Measurements from ENCODE around the gene PLEKHN1.
"Not testable (repeated sequence)": the region's sequence is repeated elsewhere in the genome, so short reads cannot be mapped to it uniquely, and the experiment has no call there.

The PLEKHN1 gene

DNA sequence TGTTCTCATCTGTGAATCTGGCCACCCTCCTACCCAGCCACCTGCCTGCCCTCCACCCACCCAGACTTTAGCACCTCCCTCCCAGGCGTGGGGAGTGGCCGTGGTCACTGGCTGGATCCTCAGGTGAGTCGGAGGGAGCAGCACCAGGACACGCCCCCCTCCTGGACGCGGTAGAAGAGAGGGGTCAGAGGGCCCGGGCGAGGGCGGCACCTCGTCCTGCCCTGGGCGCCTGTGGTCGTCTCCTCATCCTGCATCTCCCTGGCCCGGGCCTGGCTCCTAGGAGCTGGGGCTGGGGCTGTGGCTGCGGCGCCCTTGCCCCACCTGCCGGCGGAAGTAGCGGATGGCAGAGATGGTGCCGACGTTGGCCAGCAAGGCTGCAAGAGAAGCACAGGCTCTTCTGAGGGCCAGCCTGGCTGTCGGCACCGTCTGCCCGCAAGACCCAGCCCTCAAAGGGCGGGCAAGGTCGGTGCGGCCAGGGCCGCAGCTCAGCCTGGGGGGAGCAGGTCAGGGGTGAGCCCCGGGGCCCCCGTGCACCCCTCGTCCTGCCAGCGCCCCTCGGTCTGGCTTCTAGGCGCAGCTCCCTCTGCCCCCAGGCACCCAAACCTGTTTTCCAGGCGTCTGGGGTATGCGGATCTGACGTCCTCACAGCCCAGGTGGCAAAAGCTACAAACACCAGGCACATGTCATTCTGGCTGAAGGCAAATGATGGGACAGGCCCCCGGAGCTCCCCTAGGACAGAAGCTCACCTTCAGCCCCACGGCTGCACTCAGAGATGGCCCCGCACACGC lies 9.8 kb downstream of the PLEKHN1 start:
- peak; percentile 92 for DNase-seq

GRCh38 chr1:976791-977190 lies 10.5 kb downstream of the PLEKHN1 start:
- not testable (repeated sequence) for DNase-seq

- peak; percentile 54 for DNase-seq
Measured at GRCh38 chr1:978069-978834, 12.0 kb downstream of the PLEKHN1 start.

- no peak for DNase-seq
Measured at GRCh38 chr1:978835-979743, 12.8 kb downstream of the PLEKHN1 start.

DNA sequence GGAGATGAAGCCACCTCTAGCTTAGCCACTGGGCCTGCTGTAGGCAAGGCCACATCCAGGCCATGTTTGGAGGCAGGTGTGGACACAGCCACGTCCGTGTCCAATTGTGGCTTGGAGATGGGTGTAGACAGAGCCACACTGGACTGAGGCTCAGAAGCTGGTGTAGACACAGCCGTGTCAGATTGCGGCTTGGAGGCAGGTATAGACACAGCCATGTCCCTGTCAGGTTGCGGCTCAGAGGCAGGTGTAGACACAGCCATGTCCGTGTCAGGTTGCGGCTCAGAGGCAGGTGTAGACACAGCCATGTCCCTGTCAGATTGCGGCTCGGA lies 13.4 kb downstream of the PLEKHN1 start:
- no peak for DNase-seq

- DNase-seq = peak; percentile 49
Measured at GRCh38 chr1:980137-980571, 13.9 kb downstream of the PLEKHN1 start.

- DNase-seq = no peak
Measured at GRCh38 chr1:980602-981395, 14.5 kb downstream of the PLEKHN1 start.

GRCh38 chr1:981491-981954 lies 15.2 kb downstream of the PLEKHN1 start:
- no peak for DNase-seq

DNA sequence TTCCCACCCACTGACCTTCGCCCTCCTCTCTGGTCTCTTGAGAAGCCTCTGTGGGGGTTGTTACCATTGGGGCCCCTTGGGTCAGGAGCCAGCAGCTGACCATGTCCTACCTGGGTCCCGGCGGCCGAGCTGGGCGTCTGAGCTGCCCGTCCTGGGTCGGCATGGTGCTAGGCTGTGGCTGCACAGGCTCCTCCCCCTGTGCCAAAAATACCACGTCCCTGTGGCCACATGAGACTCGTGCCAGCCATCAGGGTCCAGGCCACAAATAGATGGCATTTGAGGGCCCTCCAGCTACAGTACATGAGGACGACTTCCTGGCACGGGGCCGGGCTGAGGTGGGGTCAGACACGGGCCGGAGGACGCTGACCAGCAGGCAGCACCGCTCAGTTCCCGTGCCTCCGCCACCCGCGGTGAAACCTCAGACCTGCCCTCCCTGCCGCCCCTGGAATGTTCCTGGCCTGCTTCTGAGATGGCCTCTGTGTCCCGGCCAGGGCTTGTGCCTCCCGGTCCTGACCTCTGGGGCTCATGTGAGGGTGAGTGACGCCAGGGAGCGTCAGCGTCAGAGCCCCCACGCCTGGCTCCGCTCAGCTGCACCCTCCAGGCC lies 15.8 kb downstream of the PLEKHN1 start, which contains the start of gene PERM1:
Gene PERM1, minus strand, starts transcription at position 139 of the 604 bp plus-strand sequence. CDS start 1,064 bp downstream, outside the sequence.
- no peak for DNase-seq

DNA sequence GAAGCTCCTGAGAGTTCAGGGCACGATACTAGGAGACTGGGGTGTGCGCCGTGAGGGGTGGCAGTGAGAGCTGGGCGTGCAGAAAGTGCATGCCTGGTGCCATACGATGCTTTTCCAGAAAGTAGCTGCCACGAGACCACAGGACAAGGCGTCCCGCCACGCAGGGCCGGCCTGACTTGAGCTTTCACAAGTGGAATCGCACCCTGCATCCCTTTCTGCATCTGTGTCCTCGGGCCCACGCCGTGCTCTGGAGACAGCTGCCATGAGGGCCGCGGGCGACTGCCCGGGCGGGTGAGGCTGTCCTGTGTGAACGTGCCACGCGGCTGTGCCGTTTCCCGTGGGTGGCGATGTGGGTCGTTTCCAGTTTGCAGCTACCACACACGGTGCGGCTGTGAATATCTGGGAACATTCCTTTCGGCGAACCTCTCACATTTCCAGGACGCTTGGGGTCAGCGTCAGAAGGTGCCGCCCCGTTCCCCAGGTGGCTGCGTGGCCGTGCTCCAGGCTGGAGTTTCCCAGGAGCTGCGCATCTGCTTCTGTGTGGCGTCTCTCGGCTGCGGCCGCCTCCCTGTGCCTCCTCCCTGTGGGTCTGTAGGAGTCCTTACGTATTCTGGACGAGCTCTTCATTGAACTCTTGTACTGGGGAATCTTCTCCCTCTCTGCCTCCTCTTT lies 16.6 kb downstream of the PLEKHN1 start:
- DNase-seq = peak; percentile 57

GRCh38 chr1:983798-984475 lies 17.7 kb downstream of the PLEKHN1 start:
- peak; percentile 50 for DNase-seq

DNA sequence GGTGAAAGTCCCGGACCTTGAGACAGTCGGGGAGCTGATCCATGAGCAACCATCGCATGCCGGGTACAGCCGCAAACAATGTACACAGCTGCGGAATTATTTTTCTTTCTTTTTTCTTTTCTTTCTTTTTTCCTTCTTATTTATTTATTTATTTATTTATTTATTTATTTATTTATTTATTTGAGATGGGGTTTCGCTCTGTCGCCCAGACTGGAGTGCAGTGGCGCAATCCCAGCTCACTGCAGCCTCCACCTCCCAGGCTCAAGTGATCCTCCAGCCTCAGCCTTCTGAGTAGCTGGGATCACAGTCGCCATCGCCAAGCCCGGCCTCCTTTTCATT lies 18.2 kb downstream of the PLEKHN1 start:
- DNase-seq = no peak

GRCh38 chr1:985126-985525 lies 18.8 kb downstream of the PLEKHN1 start:
- no peak for DNase-seq

DNA sequence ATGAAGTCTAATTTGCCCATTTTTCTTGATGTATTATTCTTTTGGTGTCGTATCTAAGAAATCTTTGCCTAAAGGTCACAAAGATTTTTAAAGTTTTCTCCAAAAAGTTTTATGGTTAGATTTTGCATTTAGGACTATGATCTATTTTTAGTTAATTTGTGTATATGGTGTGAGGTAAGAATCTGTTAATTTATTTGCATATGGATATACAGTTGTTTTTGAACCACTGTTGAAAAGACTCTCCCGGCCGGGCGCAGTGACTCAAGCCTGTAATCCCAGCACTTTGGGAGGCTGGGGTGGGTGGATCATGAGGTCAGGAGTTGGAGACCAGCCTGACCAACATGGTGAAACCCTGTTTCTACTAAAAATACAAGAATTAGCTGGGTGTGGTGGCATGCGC lies 21.8 kb downstream of the PLEKHN1 start:
- not testable (repeated sequence) for DNase-seq

- DNase-seq = not testable (repeated sequence)
Measured at GRCh38 chr1:991275-991674, 25.0 kb downstream of the PLEKHN1 start.

DNA sequence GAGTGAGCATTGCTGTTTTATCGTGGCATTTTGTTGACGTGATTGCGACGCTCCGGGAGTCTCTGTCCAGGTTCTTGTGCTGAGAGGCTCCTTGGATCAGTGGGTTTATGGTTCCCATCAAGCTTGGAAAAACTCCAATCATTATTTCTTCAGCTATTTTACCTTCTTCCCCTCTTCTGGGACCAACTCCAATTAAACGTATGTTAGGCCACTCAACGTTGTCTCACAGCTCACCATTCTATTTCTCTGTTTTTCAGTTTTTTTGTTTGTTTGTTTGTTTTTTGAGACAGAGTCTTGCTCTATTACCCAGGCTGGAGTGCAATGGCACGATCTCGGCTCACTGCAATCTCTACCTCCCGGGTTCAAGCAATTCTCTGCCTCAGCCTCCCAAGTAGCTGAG lies 25.6 kb downstream of the PLEKHN1 start:
- DNase-seq = no peak

GRCh38 chr1:992362-992761 lies 26.1 kb downstream of the PLEKHN1 start:
- DNase-seq = no peak

- DNase-seq = no peak
Measured at GRCh38 chr1:993379-993995, 27.2 kb downstream of the PLEKHN1 start.

DNA sequence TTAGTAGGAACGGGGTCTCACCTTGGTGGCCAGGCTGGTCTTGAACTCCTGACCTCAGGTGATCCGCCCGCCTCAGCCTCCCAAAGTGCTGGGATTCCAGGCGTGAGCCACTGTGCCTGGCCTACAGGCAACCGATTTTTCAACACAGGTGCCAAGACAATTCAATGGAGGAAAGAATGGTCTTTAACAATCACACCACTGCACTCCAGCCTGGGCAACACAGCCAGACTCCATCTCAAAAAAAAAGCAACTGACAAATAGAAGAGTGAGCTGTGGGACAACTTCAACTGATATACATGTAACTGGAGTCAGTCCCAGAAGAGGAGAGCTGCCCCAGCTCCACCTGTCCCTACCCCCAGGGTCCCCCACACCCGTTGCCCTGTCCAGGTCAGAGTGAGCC lies 28.3 kb downstream of the PLEKHN1 start:
- not testable (repeated sequence) for DNase-seq
